Activated naive CD8-positive, alpha-beta T cell treated with anti-CD3 and anti-CD28 coated beads for 36 hours (primary cell): ENCODE measurements around the gene IGF2R. TPM values are rescaled to one million over a fixed set of nuclear protein-coding genes. Genes with fewer than 3 reads are reported as not detected.

Experiments used
- DNase-seq: peaks from one replicate; pipeline ENCODE4 v3.0.0; 2021
- H3K27ac Mint-ChIP-seq: one replicate; pipeline ENCODE4 v1.8.0; 2022; ENCODE audit warnings: mild to moderate bottlenecking, moderate library complexity, mixed read lengths
- H3K27me3 Mint-ChIP-seq: one replicate; pipeline ENCODE4 v1.8.0; 2022; ENCODE audit warnings: mild to moderate bottlenecking, mixed read lengths
- H3K36me3 Mint-ChIP-seq: one replicate; pipeline ENCODE4 v1.8.0; 2021; ENCODE audit warnings: mild to moderate bottlenecking, mixed read lengths
- H3K4me1 Mint-ChIP-seq: one replicate; pipeline ENCODE4 v1.8.0; 2021; ENCODE audit warnings: mixed read lengths
- H3K4me3 Mint-ChIP-seq: one replicate; pipeline ENCODE4 v1.8.0; 2022; ENCODE audit warnings: mild to moderate bottlenecking, moderate library complexity, mixed read lengths
- H3K9me3 Mint-ChIP-seq: one replicate; pipeline ENCODE4 v1.8.0; 2022; ENCODE audit warnings: mixed read lengths
- total RNA-seq, 2 experiments: library from RNA; stranded (reverse); gene quantifications; one replicate each; pipeline ENCODE4 v1.2.3, GENCODE V29; 2021

The IGF2R gene
- total RNA-seq, 2 experiments from 2014 or later: 74.9 to 77.7 TPM

DNA sequence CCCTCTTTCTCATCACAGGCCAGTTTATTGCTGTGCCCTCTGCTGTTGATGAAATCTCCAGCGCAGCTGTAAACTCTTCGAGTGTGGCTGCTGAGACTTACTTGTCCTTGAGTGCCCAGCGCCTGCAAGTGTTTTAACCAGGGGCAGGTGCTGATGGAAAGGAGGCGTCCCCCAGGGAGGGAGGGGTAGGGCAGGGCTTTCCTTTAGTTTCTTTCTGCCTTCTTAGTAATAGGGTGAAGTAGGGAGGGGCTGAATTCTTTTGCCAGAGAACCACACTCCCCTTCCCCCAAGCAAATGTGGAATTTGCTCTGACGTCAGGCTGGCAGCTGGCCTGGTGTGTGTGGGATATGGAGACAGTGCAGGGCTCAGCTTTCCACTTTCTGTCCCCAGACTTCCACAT, 61.2 kb downstream of the IGF2R start:
- peaks cover 10% of the 10 kb centered on the region for H3K4me1 Mint-ChIP-seq
- no peak overlapping the region for H3K27ac Mint-ChIP-seq
- peaks cover 41% of the 10 kb centered on the region for H3K36me3 Mint-ChIP-seq

DNA sequence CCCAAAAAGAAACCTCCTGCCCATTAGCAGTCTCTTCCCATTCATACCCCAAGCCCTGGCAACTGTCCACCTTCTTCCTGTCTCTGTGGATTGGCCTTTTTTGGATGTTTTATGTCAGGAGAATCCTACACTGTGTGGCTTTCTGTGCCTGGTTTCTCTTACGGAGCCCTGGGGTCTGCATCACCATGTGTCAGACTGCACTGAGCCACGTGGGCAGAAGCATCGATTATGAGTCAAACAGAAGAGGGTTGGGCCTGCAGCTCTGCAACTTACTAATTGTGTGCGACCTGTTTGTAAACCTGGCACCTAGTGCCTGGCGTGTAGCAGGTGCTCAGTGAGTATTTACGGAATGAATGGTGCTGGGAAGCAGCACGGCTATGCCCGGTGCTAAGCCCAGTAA, 62.6 kb downstream of the IGF2R start:
- H3K27me3 Mint-ChIP-seq: no peaks in the 10 kb centered on the region
- no peak overlapping the region for H3K27ac Mint-ChIP-seq

More for the DNA sequence above, 61.2 kb downstream of the IGF2R start:
- no peak for DNase-seq
- no peak overlapping the region for H3K4me3 Mint-ChIP-seq
- H3K27me3 Mint-ChIP-seq: no peaks in the 10 kb centered on the region
- H3K9me3 Mint-ChIP-seq: no peaks in the 10 kb centered on the region

DNA sequence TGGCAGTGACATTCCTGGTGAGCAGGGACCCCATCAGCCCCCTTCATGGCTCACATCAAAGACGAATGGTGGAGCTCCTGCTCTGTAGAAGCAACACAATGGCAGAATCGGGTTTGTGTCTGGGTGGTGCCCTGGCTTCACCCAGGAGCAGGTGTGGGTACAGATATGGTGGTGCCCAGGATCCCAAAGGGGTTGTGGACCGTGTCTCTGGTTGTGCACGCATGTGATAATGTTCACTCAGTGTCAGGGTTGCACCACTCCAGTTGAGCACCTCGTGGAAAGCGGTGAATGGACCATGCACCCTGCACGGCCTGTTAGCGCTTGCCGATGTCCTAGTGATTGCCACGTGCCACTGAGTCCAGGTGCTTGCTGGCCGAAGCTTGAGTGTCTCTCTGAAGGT, 63.0 kb downstream of the IGF2R start:
- no peak overlapping the region for H3K4me3 Mint-ChIP-seq
- no peak for DNase-seq
- no peaks in the 10 kb centered on the region for H3K27me3 Mint-ChIP-seq
- peaks cover 49% of the 10 kb centered on the region for H3K36me3 Mint-ChIP-seq
- no peak overlapping the region for H3K27ac Mint-ChIP-seq
- H3K9me3 Mint-ChIP-seq: no peaks in the 10 kb centered on the region
- peaks cover 14% of the 10 kb centered on the region for H3K4me1 Mint-ChIP-seq

More for the DNA sequence above, 62.6 kb downstream of the IGF2R start:
- Mint-ChIP-seq H3K9me3 (no peaks in the 10 kb centered on the region), H3K36me3 (peaks cover 46% of the 10 kb centered on the region), H3K4me1 (peaks cover 14% of the 10 kb centered on the region), H3K4me3 (no peak overlapping the region)
- no peak for DNase-seq

GRCh38 chr6:160032538-160032937, 63.7 kb downstream of the IGF2R start:
- Mint-ChIP-seq H3K27ac (peak overlapping the region; percentile 26), H3K4me3 (no peak overlapping the region), H3K27me3 (no peaks in the 10 kb centered on the region), H3K9me3 (no peaks in the 10 kb centered on the region), H3K4me1 (peaks cover 12% of the 10 kb centered on the region), H3K36me3 (peaks cover 47% of the 10 kb centered on the region)
- no peak for DNase-seq

DNA sequence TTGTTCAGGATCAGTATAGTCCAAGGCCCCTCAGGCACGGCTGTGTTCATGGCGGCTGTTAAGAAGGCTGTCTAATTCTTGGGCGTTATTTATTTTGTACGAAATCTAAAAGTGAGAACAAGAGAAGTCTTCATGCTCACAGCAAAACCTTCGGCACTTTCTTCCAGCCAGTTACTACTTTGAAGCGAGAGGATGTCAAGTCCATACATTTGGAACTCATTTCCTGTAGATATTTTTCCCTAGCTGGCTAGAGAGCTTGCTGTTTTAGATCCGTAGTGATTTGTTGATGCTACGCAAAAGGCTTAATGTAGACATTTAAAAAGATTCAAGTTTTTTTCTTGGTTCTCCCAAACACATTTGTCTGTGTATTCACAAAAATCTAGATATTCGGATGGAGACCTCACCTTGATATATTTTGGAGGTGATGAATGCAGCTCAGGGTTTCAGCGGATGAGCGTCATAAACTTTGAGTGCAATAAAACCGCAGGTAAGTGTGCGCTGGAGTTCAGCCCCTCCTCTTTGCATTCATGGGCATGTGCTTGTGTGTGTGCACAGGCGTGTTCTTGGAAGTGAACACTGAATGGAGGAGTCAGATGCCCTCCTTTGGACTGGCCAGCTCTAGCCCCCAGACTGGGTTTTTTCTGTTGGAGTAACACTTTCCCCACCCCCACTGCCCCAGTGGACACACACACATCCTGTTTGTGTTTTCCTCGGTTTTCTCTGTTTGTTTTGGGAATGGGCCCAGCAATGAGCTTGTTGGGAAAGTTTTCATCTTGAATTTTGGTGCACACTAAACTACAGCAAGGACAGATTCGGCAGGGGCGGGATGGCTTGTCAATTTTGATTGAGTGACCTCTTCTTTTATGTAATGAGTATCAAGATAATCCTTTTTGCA, 65.4 kb downstream of the IGF2R start:
- Mint-ChIP-seq H3K9me3 (no peaks in the 10 kb centered on the region), H3K27ac (no peak overlapping the region), H3K27me3 (no peaks in the 10 kb centered on the region), H3K4me1 (peaks cover 14% of the 10 kb centered on the region), H3K4me3 (no peak overlapping the region), H3K36me3 (peaks cover 46% of the 10 kb centered on the region)
- DNase-seq: no peak

DNA sequence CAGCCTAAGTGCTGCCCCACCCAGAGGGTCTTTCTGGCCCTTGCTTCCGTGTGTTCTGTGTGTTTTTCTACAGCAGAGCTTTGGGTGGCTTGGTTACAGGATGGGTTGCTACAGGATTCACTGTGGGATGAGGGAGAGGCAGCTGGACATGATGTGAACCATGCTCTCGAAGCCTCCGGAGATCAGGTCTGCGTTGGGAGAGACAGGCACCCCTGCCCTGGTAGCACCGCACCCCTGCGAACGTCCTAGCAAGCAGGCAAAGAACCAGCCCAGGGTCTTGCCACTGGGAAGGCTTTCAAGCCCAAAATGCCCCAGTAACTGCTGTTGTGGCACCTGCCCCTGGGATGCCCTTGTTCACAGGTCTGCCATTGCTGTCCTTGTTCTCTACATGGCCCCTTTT, 66.4 kb downstream of the IGF2R start:
- peaks cover 18% of the 10 kb centered on the region for H3K4me1 Mint-ChIP-seq
- H3K27ac Mint-ChIP-seq: no peak overlapping the region
- H3K27me3 Mint-ChIP-seq: no peaks in the 10 kb centered on the region
- peaks cover 44% of the 10 kb centered on the region for H3K36me3 Mint-ChIP-seq
- no peak overlapping the region for H3K4me3 Mint-ChIP-seq
- no peaks in the 10 kb centered on the region for H3K9me3 Mint-ChIP-seq
- no peak for DNase-seq

DNA sequence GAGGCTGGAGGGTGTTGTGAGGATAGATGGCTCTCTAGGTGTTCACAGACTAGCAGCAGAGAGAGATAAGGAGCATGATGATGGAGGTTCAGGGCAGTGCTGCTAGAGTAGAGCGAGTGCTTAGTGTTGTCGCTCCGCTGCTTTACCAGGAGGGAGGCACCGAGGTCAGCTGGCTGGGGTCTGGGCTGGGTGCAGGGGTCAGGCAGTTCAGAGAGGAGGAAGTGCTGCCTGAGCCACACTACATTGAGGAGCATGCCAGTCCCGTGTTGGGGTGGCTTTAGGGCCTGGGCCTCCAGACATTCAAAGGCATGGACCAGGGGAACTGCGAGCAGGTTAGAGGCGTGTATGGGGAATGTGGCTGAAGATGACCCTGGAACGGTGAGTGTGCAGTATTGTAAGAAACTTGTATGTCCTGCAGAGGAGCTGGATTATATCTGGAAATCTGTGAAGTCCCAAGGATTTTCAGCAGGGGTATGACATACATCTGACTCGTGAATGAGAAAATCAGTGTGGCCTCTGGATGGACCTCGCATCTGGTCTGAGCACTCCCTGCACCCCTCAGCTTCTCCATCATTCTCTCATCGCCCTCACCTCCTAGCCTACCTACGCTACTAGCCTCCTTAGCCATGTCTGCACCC, 66.9 kb downstream of the IGF2R start:
- DNase-seq: no peak
- H3K36me3 Mint-ChIP-seq: peaks cover 43% of the 10 kb centered on the region

GRCh38 chr6:160036331-160036695, 67.4 kb downstream of the IGF2R start:
- H3K27ac Mint-ChIP-seq: peak overlapping the region; percentile 22
- H3K27me3 Mint-ChIP-seq: no peaks in the 10 kb centered on the region

More for the DNA sequence above, 66.9 kb downstream of the IGF2R start:
- peak overlapping the region; percentile 22 for H3K27ac Mint-ChIP-seq
- no peaks in the 10 kb centered on the region for H3K9me3 Mint-ChIP-seq
- H3K27me3 Mint-ChIP-seq: no peaks in the 10 kb centered on the region
- no peak overlapping the region for H3K4me3 Mint-ChIP-seq
- H3K4me1 Mint-ChIP-seq: peaks cover 18% of the 10 kb centered on the region

GRCh38 chr6:160036790-160037206, 67.9 kb downstream of the IGF2R start:
- peaks cover 20% of the 10 kb centered on the region for H3K4me1 Mint-ChIP-seq
- no peak overlapping the region for H3K27ac Mint-ChIP-seq
- no peaks in the 10 kb centered on the region for H3K27me3 Mint-ChIP-seq
- H3K4me3 Mint-ChIP-seq: no peak overlapping the region
- peaks cover 37% of the 10 kb centered on the region for H3K36me3 Mint-ChIP-seq
- no peak for DNase-seq
- H3K9me3 Mint-ChIP-seq: no peaks in the 10 kb centered on the region

More at GRCh38 chr6:160036331-160036695, 67.4 kb downstream of the IGF2R start:
- H3K9me3 Mint-ChIP-seq: no peaks in the 10 kb centered on the region
- H3K4me3 Mint-ChIP-seq: no peak overlapping the region
- H3K4me1 Mint-ChIP-seq: peaks cover 18% of the 10 kb centered on the region
- peaks cover 42% of the 10 kb centered on the region for H3K36me3 Mint-ChIP-seq
- DNase-seq: no peak

DNA sequence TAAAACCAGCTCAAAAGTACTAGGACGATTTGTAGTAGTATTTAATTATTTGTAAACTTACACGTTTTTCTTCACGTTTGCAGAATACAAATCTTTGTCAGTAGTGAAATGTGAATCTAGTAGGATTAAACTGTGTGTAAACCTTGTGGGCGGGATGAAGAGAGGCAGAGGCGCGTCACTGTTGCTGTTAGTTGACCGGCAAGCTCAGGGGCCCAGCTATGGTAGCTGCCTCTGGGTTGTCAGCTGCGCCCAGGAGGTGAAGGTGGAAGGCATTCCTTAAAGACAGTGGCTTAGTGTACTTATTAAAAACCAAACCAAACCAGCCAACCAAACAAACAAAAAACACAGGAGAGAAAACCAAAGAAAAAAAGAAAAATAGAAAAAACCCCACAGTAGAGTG, 69.6 kb downstream of the IGF2R start:
- H3K9me3 Mint-ChIP-seq: no peaks in the 10 kb centered on the region
- DNase-seq: no peak
- H3K27ac Mint-ChIP-seq: peak overlapping the region; percentile 32
- H3K36me3 Mint-ChIP-seq: peaks cover 35% of the 10 kb centered on the region
- peaks cover 23% of the 10 kb centered on the region for H3K4me1 Mint-ChIP-seq
- H3K27me3 Mint-ChIP-seq: no peaks in the 10 kb centered on the region
- H3K4me3 Mint-ChIP-seq: no peak overlapping the region

DNA sequence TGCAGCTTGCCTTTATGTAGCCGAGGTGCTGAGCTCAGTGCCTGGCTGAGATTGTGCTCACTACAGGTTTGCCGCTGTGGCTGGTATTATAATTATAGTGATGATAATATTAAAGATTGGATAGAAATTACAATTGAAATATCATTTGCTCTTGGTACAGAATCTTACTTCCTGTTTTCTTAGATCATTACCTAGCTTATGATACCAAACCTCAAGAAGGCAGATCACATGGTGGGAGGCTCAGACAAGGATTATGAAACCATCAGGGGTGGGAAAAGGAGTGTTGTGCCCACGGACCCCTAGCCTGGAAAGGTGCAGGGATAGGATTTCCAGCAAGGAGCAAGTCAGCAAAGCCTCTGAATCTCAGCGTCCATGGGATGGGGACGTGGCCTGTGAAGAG, 70.6 kb downstream of the IGF2R start:
- Mint-ChIP-seq H3K27me3 (no peaks in the 10 kb centered on the region), H3K27ac (peak overlapping the region; percentile 4), H3K9me3 (no peaks in the 10 kb centered on the region), H3K4me1 (peaks cover 23% of the 10 kb centered on the region), H3K4me3 (no peak overlapping the region), H3K36me3 (peaks cover 33% of the 10 kb centered on the region)
- DNase-seq: no peak

DNA sequence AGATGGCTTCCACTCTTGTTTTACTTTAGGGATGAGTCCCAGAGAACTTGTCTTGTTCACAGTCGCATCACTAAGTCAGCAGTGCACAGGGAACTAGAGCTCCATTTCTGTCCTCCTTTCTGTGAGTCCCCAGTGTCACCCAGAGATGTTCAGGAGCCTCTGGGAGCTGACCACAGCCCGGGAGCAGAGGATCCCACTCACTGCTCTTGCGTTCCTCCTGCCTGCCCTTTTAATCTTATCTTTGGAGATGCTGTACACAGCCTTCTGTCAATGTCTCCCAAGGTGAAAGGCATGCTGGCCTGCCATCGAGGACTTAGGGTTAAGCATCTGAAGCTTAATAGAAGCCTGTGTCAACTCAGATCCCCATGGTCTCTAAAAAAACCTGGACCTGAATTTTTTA, 71.2 kb downstream of the IGF2R start:
- Mint-ChIP-seq H3K27ac (no peak overlapping the region), H3K4me1 (peaks cover 23% of the 10 kb centered on the region), H3K27me3 (no peaks in the 10 kb centered on the region), H3K4me3 (no peak overlapping the region), H3K9me3 (no peaks in the 10 kb centered on the region), H3K36me3 (peaks cover 32% of the 10 kb centered on the region)
- DNase-seq: no peak

GRCh38 chr6:160040527-160041264, 71.8 kb downstream of the IGF2R start:
- Mint-ChIP-seq H3K27ac (no peak overlapping the region), H3K9me3 (no peaks in the 10 kb centered on the region), H3K4me1 (peaks cover 20% of the 10 kb centered on the region), H3K36me3 (peaks cover 33% of the 10 kb centered on the region), H3K4me3 (no peak overlapping the region), H3K27me3 (no peaks in the 10 kb centered on the region)
- no peak for DNase-seq

GRCh38 chr6:160041608-160042007, 72.7 kb downstream of the IGF2R start:
- no peak overlapping the region for H3K27ac Mint-ChIP-seq
- DNase-seq: no peak
- no peak overlapping the region for H3K4me3 Mint-ChIP-seq
- peaks cover 28% of the 10 kb centered on the region for H3K36me3 Mint-ChIP-seq
- no peaks in the 10 kb centered on the region for H3K27me3 Mint-ChIP-seq
- peaks cover 19% of the 10 kb centered on the region for H3K4me1 Mint-ChIP-seq
- no peaks in the 10 kb centered on the region for H3K9me3 Mint-ChIP-seq
